Glutamatergic neuron (in vitro differentiated cells): Measurements from ENCODE around the gene C2CD4C. TPM values are rescaled to one million over a fixed set of nuclear protein-coding genes. Genes with fewer than 3 reads are reported as not detected.
"Not testable (repeated sequence)": the region's sequence is repeated elsewhere in the genome, so short reads cannot be mapped to it uniquely, and the experiment has no call there.

Experiments
- DNase-seq: peaks from one replicate; pipeline ENCODE4 v3.0.0; 2022
- H3K27ac Mint-ChIP-seq: one replicate; pipeline ENCODE4 v1.8.0; 2020; ENCODE audit warnings: mild to moderate bottlenecking, mixed read lengths, inconsistent platforms; ENCODE audit not compliant: unreplicated experiment
- H3K27me3 Mint-ChIP-seq: one replicate; pipeline ENCODE4 v1.8.0; 2020; ENCODE audit warnings: mild to moderate bottlenecking, moderate library complexity, mixed read lengths, inconsistent platforms; ENCODE audit not compliant: unreplicated experiment
- H3K36me3 Mint-ChIP-seq: one replicate; pipeline ENCODE4 v1.8.0; 2020; ENCODE audit warnings: mild to moderate bottlenecking, mixed read lengths, inconsistent platforms; ENCODE audit not compliant: unreplicated experiment
- H3K4me1 Mint-ChIP-seq: one replicate; pipeline ENCODE4 v1.8.0; 2020; ENCODE audit warnings: mild to moderate bottlenecking, low read depth, mixed read lengths, inconsistent platforms; ENCODE audit not compliant: unreplicated experiment
- H3K4me3 Mint-ChIP-seq: one replicate; pipeline ENCODE4 v1.8.0; 2020; ENCODE audit warnings: mild to moderate bottlenecking, mixed read lengths, inconsistent platforms; ENCODE audit not compliant: unreplicated experiment
- H3K9me3 Mint-ChIP-seq: one replicate; pipeline ENCODE4 v1.8.0; 2020; ENCODE audit warnings: mild to moderate bottlenecking, moderate library complexity, mixed read lengths, inconsistent platforms; ENCODE audit not compliant: unreplicated experiment
- total RNA-seq: library from RNA; stranded (reverse); fragmentation: NEBNext Ultra II Directional; extraction: Animal tissue kit (Norgen Biotek cat#: 25700); gene quantifications from one replicate; pipeline ENCODE4 v1.2.1, GENCODE V29; 2021; ENCODE audit not compliant: unreplicated experiment
- TF ChIP-seq, protein P1 (sequence below): fragments of 200-600 bp; sonication (generic); IDR thresholded peaks from one replicate; pipeline ENCODE4 v1.5.0; 2021; ENCODE audit not compliant: partially characterized antibody, unreplicated experiment

The C2CD4C gene
- total RNA-seq, 1 donor from 2014 or later = 9.6 TPM

DNA sequence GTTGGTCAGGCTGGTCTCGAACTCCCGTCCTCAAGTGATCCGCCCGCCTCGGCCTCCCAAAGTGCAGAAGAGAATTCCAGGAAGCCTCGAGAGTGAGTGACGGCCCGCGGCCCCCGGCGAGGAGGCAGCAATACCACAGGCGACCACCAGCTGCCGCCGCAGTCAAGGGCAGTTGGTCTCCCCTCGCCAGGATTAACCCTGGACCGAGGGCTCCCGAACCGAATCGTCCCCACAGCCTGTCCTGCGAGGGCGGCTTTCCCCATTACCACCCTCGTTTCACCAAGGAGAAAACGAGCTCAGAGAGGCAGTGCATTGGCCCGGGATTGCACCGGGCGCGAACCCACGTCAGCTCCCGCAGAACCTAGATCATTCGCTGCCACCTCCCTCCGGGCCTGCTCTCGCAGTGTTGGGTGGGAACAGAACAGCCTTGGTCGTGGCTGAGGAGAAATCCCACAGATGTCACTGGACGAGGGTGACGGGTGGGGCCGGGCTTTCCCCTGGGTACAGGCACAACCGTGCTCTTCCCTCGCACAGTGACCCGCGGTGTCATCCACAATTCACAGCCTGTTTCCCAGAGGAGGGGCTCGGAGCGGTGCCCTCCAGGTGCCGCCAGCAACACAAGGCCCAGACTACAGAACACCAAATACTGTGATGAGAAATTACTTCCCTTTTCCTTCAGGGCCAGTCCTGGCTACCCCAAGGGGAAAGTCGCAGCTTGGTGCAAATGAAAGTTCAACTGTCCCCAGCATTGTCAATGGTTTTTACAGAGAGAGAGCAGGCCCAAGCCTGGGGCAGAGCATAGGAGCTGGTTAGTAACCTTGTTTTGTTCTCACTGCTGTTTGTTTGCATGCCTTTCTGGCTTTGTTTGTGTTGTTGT is 24.8 kb downstream of the C2CD4C start:
- Mint-ChIP-seq H3K9me3 (peaks cover 19% of the 10 kb centered on the region), H3K27ac (peak overlapping the region; percentile 78), H3K27me3 (peaks cover 17% of the 10 kb centered on the region), H3K36me3 (peaks cover 14% of the 10 kb centered on the region), H3K4me3 (no peak overlapping the region), H3K4me1 (peaks cover 18% of the 10 kb centered on the region)
- TF ChIP-seq, protein P1, sequence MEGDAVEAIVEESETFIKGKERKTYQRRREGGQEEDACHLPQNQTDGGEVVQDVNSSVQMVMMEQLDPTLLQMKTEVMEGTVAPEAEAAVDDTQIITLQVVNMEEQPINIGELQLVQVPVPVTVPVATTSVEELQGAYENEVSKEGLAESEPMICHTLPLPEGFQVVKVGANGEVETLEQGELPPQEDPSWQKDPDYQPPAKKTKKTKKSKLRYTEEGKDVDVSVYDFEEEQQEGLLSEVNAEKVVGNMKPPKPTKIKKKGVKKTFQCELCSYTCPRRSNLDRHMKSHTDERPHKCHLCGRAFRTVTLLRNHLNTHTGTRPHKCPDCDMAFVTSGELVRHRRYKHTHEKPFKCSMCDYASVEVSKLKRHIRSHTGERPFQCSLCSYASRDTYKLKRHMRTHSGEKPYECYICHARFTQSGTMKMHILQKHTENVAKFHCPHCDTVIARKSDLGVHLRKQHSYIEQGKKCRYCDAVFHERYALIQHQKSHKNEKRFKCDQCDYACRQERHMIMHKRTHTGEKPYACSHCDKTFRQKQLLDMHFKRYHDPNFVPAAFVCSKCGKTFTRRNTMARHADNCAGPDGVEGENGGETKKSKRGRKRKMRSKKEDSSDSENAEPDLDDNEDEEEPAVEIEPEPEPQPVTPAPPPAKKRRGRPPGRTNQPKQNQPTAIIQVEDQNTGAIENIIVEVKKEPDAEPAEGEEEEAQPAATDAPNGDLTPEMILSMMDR = peak; percentile 76
- peak; percentile 62 for DNase-seq

DNA sequence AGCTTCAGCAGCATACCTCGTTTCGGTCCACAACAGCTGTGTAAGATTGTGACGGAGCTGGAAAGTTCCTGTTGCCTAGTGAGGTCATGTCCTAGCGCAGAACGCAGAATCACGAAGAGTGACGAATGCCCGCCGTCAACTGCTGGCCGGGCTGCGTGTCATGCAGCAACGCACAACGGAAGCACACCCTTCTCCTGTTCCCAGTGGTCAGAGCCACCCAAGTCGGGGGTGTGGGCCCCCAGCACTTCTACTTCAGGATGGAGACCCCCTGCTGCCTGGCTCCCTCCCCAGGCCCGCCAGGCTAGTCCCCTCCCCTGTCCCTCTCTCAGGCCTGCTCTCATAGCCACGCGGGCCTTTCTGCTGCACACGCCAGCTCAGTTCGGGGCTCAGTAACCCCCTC is 25.9 kb downstream of the C2CD4C start:
- H3K9me3 Mint-ChIP-seq = peaks cover 22% of the 10 kb centered on the region
- TF ChIP-seq, protein P1 = no peak
- H3K27me3 Mint-ChIP-seq = peaks cover 15% of the 10 kb centered on the region
- no peak for DNase-seq
- peaks cover 14% of the 10 kb centered on the region for H3K36me3 Mint-ChIP-seq
- peaks cover 18% of the 10 kb centered on the region for H3K4me1 Mint-ChIP-seq
- H3K27ac Mint-ChIP-seq = peak overlapping the region; percentile 78
- peak overlapping the region; percentile 23 for H3K4me3 Mint-ChIP-seq

DNA sequence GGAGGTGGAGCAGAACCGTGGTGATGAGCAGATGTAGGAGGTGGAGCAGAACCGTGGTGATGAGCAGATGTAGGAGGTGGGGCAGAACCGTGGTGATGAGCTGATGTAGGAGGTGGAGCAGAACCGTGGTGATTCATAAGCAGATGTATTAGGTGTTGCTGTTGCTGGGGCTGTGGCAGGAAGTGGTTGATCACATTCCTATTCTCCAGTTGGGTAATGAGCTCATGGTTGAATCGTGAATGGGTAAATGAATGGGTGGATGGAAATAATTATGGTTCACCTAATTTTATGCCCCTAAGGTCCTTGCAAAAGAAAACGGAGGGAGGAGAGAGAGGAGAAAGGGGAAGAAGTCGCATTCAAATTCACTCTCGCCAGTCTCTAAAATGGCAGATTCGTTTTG is 26.4 kb downstream of the C2CD4C start:
- not testable (repeated sequence) for DNase-seq
- Mint-ChIP-seq H3K9me3 (peaks cover 21% of the 10 kb centered on the region), H3K27me3 (peaks cover 15% of the 10 kb centered on the region)

GRCh38 chr19:381901-382300 is 27.0 kb downstream of the C2CD4C start:
- peaks cover 14% of the 10 kb centered on the region for H3K36me3 Mint-ChIP-seq

More for the DNA sequence above, 26.4 kb downstream of the C2CD4C start:
- H3K4me3 Mint-ChIP-seq = not testable (repeated sequence)
- H3K27ac Mint-ChIP-seq = peak overlapping the region; percentile 75
- peaks cover 14% of the 10 kb centered on the region for H3K36me3 Mint-ChIP-seq
- H3K4me1 Mint-ChIP-seq = peaks cover 18% of the 10 kb centered on the region

GRCh38 chr19:380618-381219 is 28.2 kb downstream of the C2CD4C start:
- DNase-seq, H3K4me1 Mint-ChIP-seq: not testable (repeated sequence)
- H3K4me3 Mint-ChIP-seq = peak overlapping the region; percentile 48
- peak overlapping the region; percentile 85 for H3K27ac Mint-ChIP-seq
- peaks cover 20% of the 10 kb centered on the region for H3K9me3 Mint-ChIP-seq
- peaks cover 14% of the 10 kb centered on the region for H3K36me3 Mint-ChIP-seq
- H3K27me3 Mint-ChIP-seq = peaks cover 13% of the 10 kb centered on the region

More at GRCh38 chr19:381901-382300, 27.0 kb downstream of the C2CD4C start:
- not testable (repeated sequence) for H3K4me3 Mint-ChIP-seq, DNase-seq
- Mint-ChIP-seq H3K27ac (peak overlapping the region; percentile 75), H3K27me3 (peaks cover 13% of the 10 kb centered on the region), H3K9me3 (peaks cover 20% of the 10 kb centered on the region), H3K4me1 (peaks cover 14% of the 10 kb centered on the region)

DNA sequence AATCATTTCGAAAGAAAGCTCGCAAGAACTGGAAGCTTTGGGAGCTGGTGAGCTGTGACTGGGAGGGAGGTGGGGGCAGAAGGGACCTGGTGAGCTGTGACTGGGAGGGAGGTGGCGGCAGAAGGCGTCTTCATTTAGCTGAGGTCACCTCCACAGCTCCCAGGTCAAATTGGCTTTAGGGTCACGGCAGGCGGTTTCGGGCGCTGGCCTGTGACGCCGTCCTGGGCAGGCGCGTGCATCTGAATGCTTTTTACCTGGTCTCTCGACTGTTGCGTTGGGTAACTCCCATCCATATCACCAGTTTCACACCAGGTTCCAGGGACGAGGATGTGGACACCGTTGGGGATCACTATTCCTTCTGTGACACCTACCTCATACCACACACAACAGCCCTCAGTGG is 29.2 kb downstream of the C2CD4C start:
- Mint-ChIP-seq H3K4me3 (no peak overlapping the region), H3K27ac (peak overlapping the region; percentile 85), H3K9me3 (peaks cover 20% of the 10 kb centered on the region), H3K4me1 (peaks cover 4% of the 10 kb centered on the region), H3K27me3 (peaks cover 13% of the 10 kb centered on the region), H3K36me3 (peaks cover 14% of the 10 kb centered on the region)
- DNase-seq = no peak
- TF ChIP-seq, protein P1 = no peak
